ENCODE measurements around the gene RIT1. TPM values are rescaled to one million over a fixed set of nuclear protein-coding genes. Genes with fewer than 3 reads are reported as not detected.

The RIT1 gene
- total RNA-seq, 1 donor from 2014 or later, result 69.2 TPM

- Mint-ChIP-seq H3K27ac (ENCODE audit: unreplicated experiment) (peak overlapping the region; percentile 70), H3K4me3 (ENCODE audit: unreplicated experiment) (peak overlapping the region; percentile 87), H3K4me1 (ENCODE audit: unreplicated experiment) (peaks cover 22% of the 10 kb centered on the region), H3K36me3 (ENCODE audit: low read depth, unreplicated experiment) (peaks cover 5% of the 10 kb centered on the region), H3K9me3 (ENCODE audit: unreplicated experiment) (no peaks in the 10 kb centered on the region), H3K27me3 (ENCODE audit: unreplicated experiment) (peaks cover 14% of the 10 kb centered on the region)
- DNase-seq (ENCODE audit: low spot score), result no peak
- TF ChIP-seq CTCF (IDR thresholded peaks at IDR 0.05; ENCODE audit: unreplicated experiment), result no peak
Observed at GRCh38 chr1:155858800-155859233, 52.3 kb downstream of the RIT1 start.

GRCh38 chr1:155856975-155857930 lies 53.9 kb downstream of the RIT1 start, which contains the start of gene GON4L:
Gene GON4L (minus strand): TSS chr1:155857214. CDS start chr1:155853780, 3,434 bp downstream.
- peaks cover 18% of the 10 kb centered on the region for H3K36me3 Mint-ChIP-seq (ENCODE audit: low read depth, unreplicated experiment)
- peaks cover 23% of the 10 kb centered on the region for H3K4me1 Mint-ChIP-seq (ENCODE audit: unreplicated experiment)
- H3K9me3 Mint-ChIP-seq (ENCODE audit: unreplicated experiment), result no peaks in the 10 kb centered on the region
- peaks cover 14% of the 10 kb centered on the region for H3K27me3 Mint-ChIP-seq (ENCODE audit: unreplicated experiment)
- H3K27ac Mint-ChIP-seq (ENCODE audit: unreplicated experiment), result peak within 1 kb of the TSS; percentile 100
- H3K4me3 Mint-ChIP-seq (ENCODE audit: unreplicated experiment), result peak within 1 kb of the TSS; percentile 100
- no peak for TF ChIP-seq CTCF (IDR thresholded peaks at IDR 0.05; ENCODE audit: unreplicated experiment)
- peak; percentile 84 for DNase-seq (ENCODE audit: low spot score)

GRCh38 chr1:155856257-155856974 lies 54.7 kb downstream of the RIT1 start:
- DNase-seq (ENCODE audit: low spot score), result no peak
- Mint-ChIP-seq H3K27ac (ENCODE audit: unreplicated experiment) (peak overlapping the region; percentile 100), H3K9me3 (ENCODE audit: unreplicated experiment) (no peaks in the 10 kb centered on the region), H3K4me1 (ENCODE audit: unreplicated experiment) (peaks cover 26% of the 10 kb centered on the region), H3K27me3 (ENCODE audit: unreplicated experiment) (peaks cover 12% of the 10 kb centered on the region), H3K36me3 (ENCODE audit: low read depth, unreplicated experiment) (peaks cover 21% of the 10 kb centered on the region), H3K4me3 (ENCODE audit: unreplicated experiment) (peak overlapping the region; percentile 100)
- TF ChIP-seq CTCF (IDR thresholded peaks at IDR 0.05; ENCODE audit: unreplicated experiment), result no peak

- no peak for DNase-seq (ENCODE audit: low spot score)
- Mint-ChIP-seq H3K27ac (ENCODE audit: unreplicated experiment) (no peak overlapping the region), H3K4me1 (ENCODE audit: unreplicated experiment) (peaks cover 24% of the 10 kb centered on the region), H3K27me3 (ENCODE audit: unreplicated experiment) (no peaks in the 10 kb centered on the region), H3K4me3 (ENCODE audit: unreplicated experiment) (no peak overlapping the region), H3K36me3 (ENCODE audit: low read depth, unreplicated experiment) (peaks cover 43% of the 10 kb centered on the region), H3K9me3 (ENCODE audit: unreplicated experiment) (no peaks in the 10 kb centered on the region)
- TF ChIP-seq CTCF (IDR thresholded peaks at IDR 0.05; ENCODE audit: unreplicated experiment), result no peak
Observed at GRCh38 chr1:155850345-155850744, 60.8 kb downstream of the RIT1 start.

Measured in endothelial cell (in vitro differentiated cells).